ENCODE measurements around the gene THAP7. TPM values are rescaled to one million over a fixed set of nuclear protein-coding genes. Genes with fewer than 3 reads are reported as not detected.

THAP7 gene
- total and polyA plus RNA-seq, 2 of the 13 experiments (the other 11 are each of a cell fraction or from before 2014, with no cell fraction given): 13.0 to 25.5 TPM

DNA sequence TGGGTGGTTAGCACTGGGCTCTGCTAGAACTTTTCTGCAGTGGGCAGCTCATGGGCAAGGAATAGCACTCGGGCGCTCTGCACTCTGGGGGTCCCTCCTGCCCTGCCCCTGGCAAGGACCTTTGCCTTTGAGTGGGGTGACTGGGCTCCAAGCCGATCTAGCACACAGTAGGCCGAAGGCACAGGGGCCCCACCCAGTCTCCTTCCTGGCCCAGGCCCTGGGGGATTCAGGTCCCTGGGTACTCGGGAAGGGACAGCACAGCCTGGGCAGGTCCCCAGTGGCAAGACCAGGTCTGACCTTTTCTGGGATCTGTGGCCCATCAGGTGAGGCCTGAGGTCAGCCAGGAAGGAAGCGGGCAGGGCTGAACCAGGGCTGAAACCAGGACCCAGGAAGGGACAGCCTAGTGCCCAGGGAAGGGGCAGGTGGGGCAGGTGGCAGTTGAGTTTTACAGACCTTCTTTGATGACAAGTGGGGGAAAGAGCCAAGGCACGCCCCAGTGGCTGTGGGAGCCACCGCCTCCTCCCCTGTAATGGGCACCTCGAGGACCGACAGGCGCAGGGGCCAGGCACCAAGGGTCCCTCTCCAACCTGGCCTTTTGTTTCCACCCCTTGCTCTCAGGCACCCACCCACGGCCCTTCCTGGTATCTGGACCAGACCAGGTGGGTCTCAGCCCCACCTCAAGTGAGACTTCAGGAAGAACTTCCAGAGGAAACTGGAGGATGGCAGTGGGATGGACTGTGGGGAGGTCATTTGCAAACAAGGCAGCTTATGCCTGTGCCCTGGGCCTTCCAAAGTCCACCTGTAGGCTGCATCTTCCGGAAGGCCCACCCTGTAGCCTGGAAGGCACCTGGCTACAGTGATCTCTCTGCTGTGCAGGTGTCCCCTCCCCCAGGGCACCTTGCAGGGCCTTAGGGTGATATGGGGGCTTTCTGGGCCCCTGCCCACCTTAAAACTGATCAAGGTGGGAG, 35.7 kb downstream of the THAP7 start (continued):
- TF ChIP-seq FOXP4 (CRISPR knock-in tag; IDR thresholded peaks at IDR 0.05): peak; percentile 9; the same call in 1 of the 2 replicates
- no peak for TF ChIP-seq SYNCRIP (IDR thresholded peaks at IDR 0.05; ENCODE audit: insufficient read depth, low read depth, low read length)
- no peak for TF ChIP-seq BATF2 (CRISPR knock-in tag; IDR thresholded peaks at IDR 0.05)
- TF ChIP-seq ZNF619 (CRISPR knock-in tag; IDR thresholded peaks at IDR 0.05): no peak
- no peak for TF ChIP-seq ZNF569 (CRISPR knock-in tag; IDR thresholded peaks at IDR 0.05; ENCODE audit: borderline replicate concordance)
- no peak for TF ChIP-seq ZNF484 (CRISPR knock-in tag; IDR thresholded peaks at IDR 0.05; ENCODE audit: borderline replicate concordance, low read depth)
- TF ChIP-seq PPARG (CRISPR knock-in tag; conservative IDR thresholded peaks at IDR 0.05): no peak
- TF ChIP-seq ZNF790 (CRISPR knock-in tag; IDR thresholded peaks at IDR 0.05; ENCODE audit: borderline replicate concordance): no peak
- peak; percentile 80 for TF ChIP-seq HIC2 (CRISPR knock-in tag; IDR thresholded peaks at IDR 0.05; ENCODE audit: low read depth)
- TF ChIP-seq, protein P1, sequence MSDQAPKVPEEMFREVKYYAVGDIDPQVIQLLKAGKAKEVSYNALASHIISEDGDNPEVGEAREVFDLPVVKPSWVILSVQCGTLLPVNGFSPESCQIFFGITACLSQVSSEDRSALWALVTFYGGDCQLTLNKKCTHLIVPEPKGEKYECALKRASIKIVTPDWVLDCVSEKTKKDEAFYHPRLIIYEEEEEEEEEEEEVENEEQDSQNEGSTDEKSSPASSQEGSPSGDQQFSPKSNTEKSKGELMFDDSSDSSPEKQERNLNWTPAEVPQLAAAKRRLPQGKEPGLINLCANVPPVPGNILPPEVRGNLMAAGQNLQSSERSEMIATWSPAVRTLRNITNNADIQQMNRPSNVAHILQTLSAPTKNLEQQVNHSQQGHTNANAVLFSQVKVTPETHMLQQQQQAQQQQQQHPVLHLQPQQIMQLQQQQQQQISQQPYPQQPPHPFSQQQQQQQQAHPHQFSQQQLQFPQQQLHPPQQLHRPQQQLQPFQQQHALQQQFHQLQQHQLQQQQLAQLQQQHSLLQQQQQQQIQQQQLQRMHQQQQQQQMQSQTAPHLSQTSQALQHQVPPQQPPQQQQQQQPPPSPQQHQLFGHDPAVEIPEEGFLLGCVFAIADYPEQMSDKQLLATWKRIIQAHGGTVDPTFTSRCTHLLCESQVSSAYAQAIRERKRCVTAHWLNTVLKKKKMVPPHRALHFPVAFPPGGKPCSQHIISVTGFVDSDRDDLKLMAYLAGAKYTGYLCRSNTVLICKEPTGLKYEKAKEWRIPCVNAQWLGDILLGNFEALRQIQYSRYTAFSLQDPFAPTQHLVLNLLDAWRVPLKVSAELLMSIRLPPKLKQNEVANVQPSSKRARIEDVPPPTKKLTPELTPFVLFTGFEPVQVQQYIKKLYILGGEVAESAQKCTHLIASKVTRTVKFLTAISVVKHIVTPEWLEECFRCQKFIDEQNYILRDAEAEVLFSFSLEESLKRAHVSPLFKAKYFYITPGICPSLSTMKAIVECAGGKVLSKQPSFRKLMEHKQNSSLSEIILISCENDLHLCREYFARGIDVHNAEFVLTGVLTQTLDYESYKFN (CRISPR knock-in tag; conservative IDR thresholded peaks at IDR 0.05): peak; percentile 69
- no peak for TF ChIP-seq ZNF121 (CRISPR knock-in tag; IDR thresholded peaks at IDR 0.05)
- peak; percentile 65 for TF ChIP-seq ZFX (CRISPR knock-in tag; IDR thresholded peaks at IDR 0.05; ENCODE audit: low read depth)
